A673 (cell line): ENCODE data around the gene AKAP12.
"Not testable (repeated sequence)": the region's sequence is repeated elsewhere in the genome, so short reads cannot be mapped to it uniquely, and the experiment has no call there.

ENCODE experiments used
- EZH2 ChIP-seq: fragments of 200-600 bp; sonication (generic); IDR thresholded peaks from 2 replicates; pipeline ENCODE4 v1.6.1; 2017; ENCODE audit warnings: borderline replicate concordance, low read depth, mild to moderate bottlenecking, mixed read lengths, antibody characterized with exemption, low read length; ENCODE audit not compliant: poor library complexity, severe bottlenecking
- TF ChIP-seq, protein P1 (sequence below): fragments of 300-800, 200-600 bp; sonication (generic); conservative IDR thresholded peaks from 2 replicates; pipeline ENCODE4 v1.5.1; 2017; ENCODE audit warnings: low read depth, mild to moderate bottlenecking, antibody characterized with exemption, low read length, moderate library complexity, mixed read lengths

DNA sequence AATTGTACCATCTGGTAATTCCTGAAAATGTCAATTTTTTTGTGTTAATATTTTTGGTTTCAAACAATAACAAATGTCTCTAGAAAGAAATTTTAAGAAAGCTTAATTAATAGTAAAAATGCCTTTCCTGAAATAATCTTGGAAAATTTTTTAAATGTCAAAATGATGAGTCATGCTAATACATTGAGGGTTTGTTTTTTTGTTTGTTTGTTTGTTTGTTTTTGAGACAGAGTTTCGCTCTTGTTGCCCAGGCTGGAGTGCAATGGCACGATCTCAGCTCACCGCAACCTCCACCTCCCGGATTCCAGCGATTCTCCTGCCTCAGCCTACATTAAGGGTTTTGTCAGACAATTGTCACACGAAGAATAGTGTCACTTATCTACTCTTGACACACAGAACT, 117.2 kb downstream of the AKAP12 start:
- TF ChIP-seq EZH2 = not testable (repeated sequence)
- TF ChIP-seq, protein P1, sequence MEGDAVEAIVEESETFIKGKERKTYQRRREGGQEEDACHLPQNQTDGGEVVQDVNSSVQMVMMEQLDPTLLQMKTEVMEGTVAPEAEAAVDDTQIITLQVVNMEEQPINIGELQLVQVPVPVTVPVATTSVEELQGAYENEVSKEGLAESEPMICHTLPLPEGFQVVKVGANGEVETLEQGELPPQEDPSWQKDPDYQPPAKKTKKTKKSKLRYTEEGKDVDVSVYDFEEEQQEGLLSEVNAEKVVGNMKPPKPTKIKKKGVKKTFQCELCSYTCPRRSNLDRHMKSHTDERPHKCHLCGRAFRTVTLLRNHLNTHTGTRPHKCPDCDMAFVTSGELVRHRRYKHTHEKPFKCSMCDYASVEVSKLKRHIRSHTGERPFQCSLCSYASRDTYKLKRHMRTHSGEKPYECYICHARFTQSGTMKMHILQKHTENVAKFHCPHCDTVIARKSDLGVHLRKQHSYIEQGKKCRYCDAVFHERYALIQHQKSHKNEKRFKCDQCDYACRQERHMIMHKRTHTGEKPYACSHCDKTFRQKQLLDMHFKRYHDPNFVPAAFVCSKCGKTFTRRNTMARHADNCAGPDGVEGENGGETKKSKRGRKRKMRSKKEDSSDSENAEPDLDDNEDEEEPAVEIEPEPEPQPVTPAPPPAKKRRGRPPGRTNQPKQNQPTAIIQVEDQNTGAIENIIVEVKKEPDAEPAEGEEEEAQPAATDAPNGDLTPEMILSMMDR = not testable (repeated sequence)
